Inferior parietal cortex (tissue), 1 donor: ENCODE measurements around the gene FMNL2.
A peak's percentile ranks its signal among the peaks of the same experiment; 100 is the strongest.

Experiments
- DNase-seq: peaks from one replicate; pipeline ENCODE4 v3.0.0-alpha.2; 2016; ENCODE audit errors: extremely low spot score

Gene FMNL2

GRCh38 chr2:152493945-152494528, 159.1 kb downstream of the FMNL2 start:
- no peak for DNase-seq

GRCh38 chr2:152496371-152496770, 161.4 kb downstream of the FMNL2 start:
- DNase-seq: no peak

DNA sequence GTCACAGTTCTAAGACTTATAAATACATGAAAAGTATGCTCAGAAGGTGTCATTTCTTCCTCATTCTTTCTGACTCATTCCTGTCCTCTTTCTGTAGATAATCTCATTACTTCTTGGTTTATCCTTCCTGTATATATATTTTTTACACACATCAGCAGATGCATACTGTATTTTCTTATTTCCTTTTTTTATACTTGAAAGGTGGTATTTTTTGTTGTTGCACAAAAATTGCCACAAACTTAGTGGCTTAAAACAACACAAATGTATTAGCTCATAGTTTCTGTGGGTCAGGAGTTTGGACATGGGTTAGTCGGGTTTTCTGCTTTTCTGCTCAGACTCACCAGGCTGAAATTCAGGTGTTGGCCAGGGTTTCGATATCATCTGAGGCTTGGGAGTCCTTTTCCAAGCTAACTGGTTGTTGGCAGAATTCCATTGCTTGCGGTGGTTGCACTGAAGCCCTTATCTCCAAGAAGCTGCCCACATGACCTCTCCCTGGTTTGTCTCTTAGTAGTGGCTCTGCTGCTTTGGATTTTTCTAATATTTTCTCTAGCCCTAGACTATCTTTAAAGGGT, 162.6 kb downstream of the FMNL2 start:
- DNase-seq: no peak

DNA sequence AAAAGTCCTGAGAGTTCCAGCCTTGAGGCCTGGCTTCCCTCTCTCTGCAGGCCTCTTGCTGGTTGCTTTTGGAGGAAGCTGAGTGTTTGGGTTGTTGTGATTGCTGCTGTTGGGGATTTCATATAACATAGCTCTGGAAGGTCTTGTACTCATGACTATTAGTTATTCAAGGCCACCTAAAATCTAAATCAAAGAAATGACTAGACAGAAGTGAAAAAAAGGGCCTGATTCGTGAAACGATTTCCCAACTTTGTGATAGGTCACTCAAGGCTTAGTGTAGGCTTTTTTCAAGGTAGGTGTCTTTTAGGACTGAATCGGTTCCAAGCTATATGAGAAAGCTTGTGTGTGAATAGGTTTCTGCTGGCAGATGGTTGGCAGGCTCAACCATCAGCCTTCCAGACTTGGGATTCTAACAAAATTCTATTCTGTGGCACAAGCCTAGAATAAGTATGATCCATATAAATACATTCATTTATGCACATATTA, 164.4 kb downstream of the FMNL2 start:
- DNase-seq: no peak

GRCh38 chr2:152499896-152500735, 165.1 kb downstream of the FMNL2 start:
- DNase-seq: no peak

DNA sequence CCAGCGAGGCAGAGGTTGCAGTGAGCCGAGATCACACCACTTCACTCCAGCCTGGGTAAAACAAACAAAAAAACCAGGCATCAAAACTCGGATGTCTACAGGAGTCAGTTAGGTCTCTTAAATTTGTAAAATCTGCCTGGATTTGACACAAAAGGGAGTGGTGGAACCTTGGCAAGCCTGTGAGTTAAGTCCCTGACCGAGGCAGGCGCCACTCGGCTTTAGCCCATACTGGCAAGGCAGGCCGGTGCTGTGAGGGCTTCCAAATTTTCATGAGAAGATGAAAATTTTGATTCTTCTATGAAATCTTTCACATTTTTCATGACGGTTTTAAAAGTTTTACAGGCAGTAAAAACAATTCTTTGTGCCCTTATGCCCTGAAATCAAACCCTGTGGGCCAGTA, 165.8 kb downstream of the FMNL2 start:
- DNase-seq: no peak

- no peak for DNase-seq
Measured at GRCh38 chr2:152501666-152502065, 166.7 kb downstream of the FMNL2 start.

GRCh38 chr2:152504618-152505017, 169.6 kb downstream of the FMNL2 start:
- no peak for DNase-seq

GRCh38 chr2:152505495-152505906, 170.5 kb downstream of the FMNL2 start:
- peak; percentile 85 for DNase-seq

GRCh38 chr2:152506843-152507242, 171.9 kb downstream of the FMNL2 start:
- no peak for DNase-seq

DNA sequence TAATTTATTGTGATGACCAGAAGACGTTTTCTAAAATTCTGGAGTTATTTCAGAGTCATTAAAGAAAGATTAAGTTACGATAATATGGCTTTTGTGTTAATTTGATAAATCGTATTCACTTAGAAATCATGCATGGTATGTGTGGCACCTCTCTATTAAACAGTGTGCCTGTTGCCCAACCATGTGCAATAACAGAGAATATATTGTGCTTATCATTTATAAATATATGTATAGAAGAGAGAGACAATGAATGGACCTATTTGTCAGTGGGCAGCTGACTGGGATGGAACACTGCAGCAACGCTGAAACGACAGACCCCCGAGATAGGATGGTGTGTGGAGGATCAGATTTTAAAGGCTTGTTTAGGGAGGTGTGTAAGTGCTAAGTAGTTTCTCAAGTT, 172.9 kb downstream of the FMNL2 start:
- DNase-seq: no peak

DNA sequence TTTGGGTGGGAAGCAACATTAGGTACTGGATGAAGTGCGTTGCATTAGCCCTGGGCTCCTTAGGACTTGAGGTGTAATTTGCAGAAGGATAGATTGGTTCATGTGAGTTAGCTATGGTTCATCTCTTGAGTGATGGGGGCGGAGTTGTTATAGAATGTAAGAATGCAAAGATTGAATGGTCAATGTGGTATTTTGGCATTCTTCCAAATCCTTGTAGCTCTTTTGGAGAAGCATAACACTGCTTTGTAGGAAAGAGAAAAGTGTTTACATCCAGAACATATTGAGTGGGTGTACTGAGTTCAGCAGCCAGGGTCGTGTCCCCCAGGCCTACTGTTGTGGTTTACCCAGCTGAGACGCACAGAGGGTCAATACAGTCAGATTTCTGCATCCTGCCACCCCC, 173.5 kb downstream of the FMNL2 start:
- peak; percentile 41 for DNase-seq

DNA sequence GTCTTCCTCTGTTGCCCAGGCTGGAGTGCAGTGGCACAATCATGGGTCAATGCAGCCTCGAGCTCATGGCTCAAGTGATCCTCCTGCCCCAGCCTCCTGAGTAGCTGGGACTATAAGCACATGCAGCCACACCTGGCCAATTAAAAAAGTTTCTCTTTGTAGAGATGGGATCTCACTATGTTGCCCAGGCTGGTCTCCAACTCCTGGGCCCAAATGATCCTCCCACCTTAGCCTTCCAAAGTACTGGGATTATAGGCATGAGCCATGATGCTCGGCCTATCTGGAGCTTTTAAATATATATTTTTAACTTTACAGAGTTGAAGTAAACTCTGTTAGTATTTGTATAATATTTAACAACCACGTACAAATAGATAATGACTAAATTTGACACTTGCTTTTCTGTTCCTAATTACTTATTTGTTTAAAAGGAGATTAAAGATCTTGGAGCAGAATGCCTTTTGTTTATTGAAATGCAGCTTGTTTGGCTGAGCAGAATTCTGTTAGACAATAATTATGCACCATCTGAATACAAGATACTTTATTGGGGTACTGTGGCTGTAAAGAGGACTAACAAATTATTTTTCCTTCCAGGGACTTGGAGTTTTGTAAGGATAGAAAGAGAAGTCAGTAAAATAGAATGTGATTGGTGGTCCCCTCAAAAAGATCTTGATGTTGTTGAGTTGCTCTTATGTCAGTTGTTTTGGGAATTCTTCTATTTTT, 175.0 kb downstream of the FMNL2 start:
- no peak for DNase-seq

DNA sequence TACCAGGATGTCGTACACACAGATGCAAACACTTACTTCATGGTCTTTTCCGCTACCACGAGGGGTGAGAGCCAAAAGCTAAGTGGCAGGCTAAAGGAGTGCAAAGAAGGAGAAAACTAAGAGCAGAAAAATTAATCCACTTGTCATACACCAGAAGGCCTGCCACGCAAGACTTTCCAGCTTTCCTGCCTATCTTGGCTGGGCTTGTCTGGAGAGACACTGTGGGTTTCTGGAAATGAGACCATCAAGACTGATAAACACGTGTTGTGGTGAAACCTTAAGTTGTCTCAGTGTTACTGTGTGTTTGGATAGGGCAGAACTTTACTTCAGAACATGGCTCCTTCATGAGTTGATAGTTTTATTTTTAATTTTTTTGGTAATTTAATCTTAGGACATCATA, 175.6 kb downstream of the FMNL2 start:
- DNase-seq: no peak

GRCh38 chr2:152511981-152512380, 177.0 kb downstream of the FMNL2 start:
- DNase-seq: no peak

DNA sequence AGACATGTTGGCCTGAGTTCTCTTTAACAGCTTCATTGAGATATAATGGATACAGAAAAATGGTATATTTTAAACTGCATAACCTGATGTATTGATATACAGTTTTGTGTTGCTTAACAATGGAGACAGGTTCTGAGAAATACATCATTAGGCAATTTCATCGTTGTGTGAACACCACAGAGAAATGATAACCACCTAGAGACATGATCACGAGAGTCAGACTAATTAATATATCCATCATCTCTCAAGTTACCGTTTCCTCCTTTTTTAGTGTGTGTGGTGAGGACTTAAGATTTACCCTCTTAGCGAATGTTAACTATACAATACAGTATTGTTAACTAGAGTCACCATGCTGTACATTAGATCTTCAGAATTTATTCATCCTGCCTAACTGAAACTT, 178.1 kb downstream of the FMNL2 start:
- DNase-seq: no peak

GRCh38 chr2:152513681-152514080, 178.7 kb downstream of the FMNL2 start:
- DNase-seq: no peak

DNA sequence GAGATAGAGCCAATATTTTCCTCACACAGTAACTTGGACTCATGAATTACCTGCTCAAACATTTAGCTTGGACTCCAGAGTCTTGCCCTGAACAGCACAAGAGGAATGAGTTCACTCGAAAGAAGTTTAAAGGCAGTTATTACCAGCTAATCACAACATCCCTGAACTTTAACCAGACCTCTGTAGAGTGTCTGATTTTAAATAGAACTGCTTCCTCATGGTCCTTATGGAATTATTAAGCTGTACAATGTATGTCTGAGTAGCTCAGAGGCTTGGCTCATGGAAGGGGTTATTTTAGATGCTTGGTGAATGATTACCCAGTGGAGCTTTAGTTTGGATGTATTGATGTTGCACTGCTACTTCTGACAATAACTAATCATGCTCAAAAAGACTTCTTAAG, 183.1 kb downstream of the FMNL2 start:
- DNase-seq: no peak

- no peak for DNase-seq
Measured at GRCh38 chr2:152518641-152519580, 183.9 kb downstream of the FMNL2 start.

GRCh38 chr2:152519581-152519952, 184.6 kb downstream of the FMNL2 start:
- no peak for DNase-seq

DNA sequence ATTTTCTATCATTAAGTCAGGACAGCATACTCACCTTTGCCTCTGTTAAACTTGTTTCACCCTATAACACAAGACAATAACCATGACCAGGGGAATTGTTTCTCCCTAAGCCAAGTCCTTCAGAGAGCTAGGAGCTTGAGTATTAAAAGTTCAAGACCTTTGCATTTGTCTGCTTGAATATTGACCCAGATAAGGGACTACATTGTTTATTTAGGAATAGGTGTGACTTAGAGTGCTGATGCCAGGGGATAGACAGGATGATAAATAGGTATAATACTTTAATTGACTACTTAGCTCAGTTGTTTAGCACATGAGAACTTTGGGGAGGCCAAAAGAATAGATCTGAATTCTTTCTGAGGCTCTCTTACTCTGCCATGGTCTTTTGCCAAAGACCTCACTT, 185.8 kb downstream of the FMNL2 start:
- DNase-seq: no peak
